Measurements from ENCODE around the gene KLF2. TPM values are rescaled to one million over a fixed set of nuclear protein-coding genes. Genes with fewer than 3 reads are reported as not detected.
"Not testable (repeated sequence)": the region's sequence is repeated elsewhere in the genome, so short reads cannot be mapped to it uniquely, and the experiment has no call there.

Gene KLF2
- total RNA-seq, 3 donors from 2014 or later, result 8.1 to 29.5 (median 23.4) TPM

GRCh38 chr19:16303755-16304154, 20.9 kb upstream of the KLF2 start:
- no peaks in the 10 kb centered on the region for H3K36me3 ChIP-seq (ENCODE audit: low read depth)
- no peak overlapping the region for H3K4me3 ChIP-seq
- ATAC-seq (no peak), DNase-seq (no peak)
- H3K9me3 ChIP-seq, result no peaks in the 10 kb centered on the region
- H3K4me1 ChIP-seq (ENCODE audit: low read depth), result no peaks in the 10 kb centered on the region
- TF ChIP-seq CTCF (IDR thresholded peaks at IDR 0.05), result no peak
- intact Hi-C loops (cut with DNase I, micrococcal nuclease), result no loop called here

GRCh38 chr19:16304511-16304910, 20.1 kb upstream of the KLF2 start:
- intact Hi-C loops (cut with DNase I, micrococcal nuclease); H3K4me1 ChIP-seq (ENCODE audit: low read depth); DNase-seq; H3K36me3 ChIP-seq (ENCODE audit: low read depth); H3K9me3 ChIP-seq; ATAC-seq; H3K4me3 ChIP-seq: not testable (repeated sequence)

- H3K4me1 ChIP-seq (ENCODE audit: low read depth); H3K9me3 ChIP-seq; ATAC-seq; H3K4me3 ChIP-seq; intact Hi-C loops (cut with DNase I, micrococcal nuclease); H3K36me3 ChIP-seq (ENCODE audit: low read depth); DNase-seq: not testable (repeated sequence)
Measured at GRCh38 chr19:16305060-16305459, 19.6 kb upstream of the KLF2 start.

- TF ChIP-seq CTCF (IDR thresholded peaks at IDR 0.05), result no peak
- ATAC-seq (no peak), DNase-seq (no peak)
- intact Hi-C loops (cut with DNase I, micrococcal nuclease), result no loop called here
- Histone ChIP-seq H3K4me3 (no peak overlapping the region), H3K4me1 (ENCODE audit: low read depth) (no peaks in the 10 kb centered on the region), H3K36me3 (ENCODE audit: low read depth) (no peaks in the 10 kb centered on the region), H3K9me3 (no peaks in the 10 kb centered on the region)
Measured at GRCh38 chr19:16306728-16307402, 17.8 kb upstream of the KLF2 start.

GRCh38 chr19:16308081-16308480, 16.5 kb upstream of the KLF2 start:
- Histone ChIP-seq H3K4me3 (no peak overlapping the region), H3K36me3 (ENCODE audit: low read depth) (no peaks in the 10 kb centered on the region), H3K4me1 (ENCODE audit: low read depth) (no peaks in the 10 kb centered on the region), H3K9me3 (no peaks in the 10 kb centered on the region)
- DNase-seq, result no peak
- intact Hi-C loops (cut with DNase I, micrococcal nuclease), result no loop called here
- no peak for ATAC-seq
- TF ChIP-seq CTCF (IDR thresholded peaks at IDR 0.05), result no peak

- Histone ChIP-seq H3K4me3 (no peak overlapping the region), H3K4me1 (ENCODE audit: low read depth) (no peaks in the 10 kb centered on the region), H3K36me3 (ENCODE audit: low read depth) (no peaks in the 10 kb centered on the region), H3K9me3 (no peaks in the 10 kb centered on the region)
- no peak for TF ChIP-seq CTCF (IDR thresholded peaks at IDR 0.05)
- no peak for DNase-seq
- ATAC-seq, result no peak
- intact Hi-C loops (cut with DNase I, micrococcal nuclease), result no loop called here
Measured at GRCh38 chr19:16309643-16310042, 15.0 kb upstream of the KLF2 start.
